GM12873 (cell line): Measurements from ENCODE around the gene MAP3K8.

Experiments used
- TF ChIP-seq, protein P1 (sequence below): IDR thresholded peaks from 2 replicates; pipeline ENCODE4 v1.5.1; 2012; ENCODE audit warnings: low read depth, mild to moderate bottlenecking, moderate library complexity, low read length, control low read depth; ENCODE audit not compliant: insufficient read depth; ENCODE audit errors: missing control alignments

Gene MAP3K8

DNA sequence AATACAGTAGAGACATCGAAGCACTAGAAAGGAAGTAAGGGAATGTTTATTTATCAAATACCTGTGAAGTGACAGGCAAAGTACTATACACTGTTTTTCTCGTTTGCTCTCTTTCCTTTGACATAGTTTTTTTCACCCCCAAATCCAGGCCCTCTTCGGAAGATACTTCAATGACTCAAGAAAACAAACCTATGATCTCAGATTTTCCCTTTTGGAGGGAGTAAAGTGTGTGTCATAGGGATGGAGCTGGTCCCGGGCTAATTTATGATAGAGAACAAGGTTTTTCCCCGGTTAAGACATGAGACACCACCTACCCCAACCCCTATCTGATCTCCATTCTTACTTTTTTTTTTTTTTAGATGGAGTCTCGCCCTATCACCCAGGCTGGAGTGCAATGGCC, 61.7 kb downstream of the MAP3K8 start:
- TF ChIP-seq, protein P1, sequence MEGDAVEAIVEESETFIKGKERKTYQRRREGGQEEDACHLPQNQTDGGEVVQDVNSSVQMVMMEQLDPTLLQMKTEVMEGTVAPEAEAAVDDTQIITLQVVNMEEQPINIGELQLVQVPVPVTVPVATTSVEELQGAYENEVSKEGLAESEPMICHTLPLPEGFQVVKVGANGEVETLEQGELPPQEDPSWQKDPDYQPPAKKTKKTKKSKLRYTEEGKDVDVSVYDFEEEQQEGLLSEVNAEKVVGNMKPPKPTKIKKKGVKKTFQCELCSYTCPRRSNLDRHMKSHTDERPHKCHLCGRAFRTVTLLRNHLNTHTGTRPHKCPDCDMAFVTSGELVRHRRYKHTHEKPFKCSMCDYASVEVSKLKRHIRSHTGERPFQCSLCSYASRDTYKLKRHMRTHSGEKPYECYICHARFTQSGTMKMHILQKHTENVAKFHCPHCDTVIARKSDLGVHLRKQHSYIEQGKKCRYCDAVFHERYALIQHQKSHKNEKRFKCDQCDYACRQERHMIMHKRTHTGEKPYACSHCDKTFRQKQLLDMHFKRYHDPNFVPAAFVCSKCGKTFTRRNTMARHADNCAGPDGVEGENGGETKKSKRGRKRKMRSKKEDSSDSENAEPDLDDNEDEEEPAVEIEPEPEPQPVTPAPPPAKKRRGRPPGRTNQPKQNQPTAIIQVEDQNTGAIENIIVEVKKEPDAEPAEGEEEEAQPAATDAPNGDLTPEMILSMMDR, result no peak

- TF ChIP-seq, protein P1, result no peak
Measured at GRCh38 chr10:30499816-30500215, 65.8 kb downstream of the MAP3K8 start.

- TF ChIP-seq, protein P1, result no peak
Measured at GRCh38 chr10:30500534-30500933, 66.5 kb downstream of the MAP3K8 start.

DNA sequence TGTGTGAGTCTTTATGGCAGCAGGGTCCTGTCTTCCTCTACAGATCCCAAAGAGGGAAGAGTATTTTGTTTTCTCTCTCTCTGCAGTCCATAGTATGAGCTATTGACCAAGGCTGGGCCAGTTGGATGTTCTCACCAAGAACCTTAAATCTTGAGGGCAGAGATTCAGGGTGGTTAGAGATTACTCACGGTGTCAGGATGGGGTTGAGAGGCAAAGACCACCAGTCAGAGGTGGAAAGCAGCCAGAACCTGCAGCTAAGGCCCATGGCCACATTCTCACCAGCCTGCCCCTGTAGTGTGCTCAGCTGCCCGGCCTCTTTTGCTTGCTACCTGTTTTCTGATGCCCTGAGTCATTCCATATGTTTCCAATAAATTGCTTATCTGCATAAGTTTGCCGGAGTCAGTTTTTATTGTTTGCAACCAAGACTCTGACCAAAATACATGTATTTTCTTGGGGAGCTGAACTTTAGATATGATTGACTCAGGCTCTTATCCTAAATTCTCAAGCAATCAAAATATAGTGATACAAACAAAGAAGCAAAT, 67.0 kb downstream of the MAP3K8 start:
- TF ChIP-seq, protein P1, result no peak

GRCh38 chr10:30502266-30503060, 68.5 kb downstream of the MAP3K8 start:
- TF ChIP-seq, protein P1, result no peak

- TF ChIP-seq, protein P1, result no peak
Measured at GRCh38 chr10:30503700-30504266, 69.8 kb downstream of the MAP3K8 start.

- TF ChIP-seq, protein P1, result no peak
Measured at GRCh38 chr10:30505543-30506298, 71.7 kb downstream of the MAP3K8 start.
